Activated B cell treated with CpG ODN at 0.5 μM for 24 hours (primary cell): ENCODE results near the gene BMERB1. TPM values are rescaled to one million over a fixed set of nuclear protein-coding genes. Genes with fewer than 3 reads are reported as not detected.

Source experiments
- ATAC-seq: fragments of 200-7000 bp; cut with Tn5 transposase; one replicate; pipeline ENCODE4 v1.10.0; 2021; ENCODE audit warnings: low read depth, mild to moderate bottlenecking, moderate library complexity
- CTCF ChIA-PET: fragments of 350-600 bp; sonication (Branson Sonifier 250); formaldehyde crosslinking; loops from one replicate; lab custom pipeline; 2021; ENCODE audit warnings: antibody characterized with exemption; lab: Charles Lee
- POLR2A ChIA-PET: fragments of 350-600 bp; sonication (Branson Sonifier 250); formaldehyde crosslinking; loops from one replicate; lab custom pipeline; 2021; ENCODE audit warnings: antibody characterized with exemption; lab: Charles Lee
- DNase-seq: peaks from one replicate; pipeline ENCODE4 v3.0.0; 2022
- H3K27ac Mint-ChIP-seq: one replicate; pipeline ENCODE4 v1.8.0; 2020; ENCODE audit warnings: mixed read lengths
- H3K27me3 Mint-ChIP-seq: one replicate; pipeline ENCODE4 v1.8.0; 2021; ENCODE audit warnings: mixed read lengths
- H3K36me3 Mint-ChIP-seq: one replicate; pipeline ENCODE4 v1.8.0; 2021; ENCODE audit warnings: low read depth, mixed read lengths
- H3K4me1 Mint-ChIP-seq: one replicate; pipeline ENCODE4 v1.8.0; 2021; ENCODE audit warnings: mixed read lengths
- H3K4me3 Mint-ChIP-seq: one replicate; pipeline ENCODE4 v1.8.0; 2020; ENCODE audit warnings: mild to moderate bottlenecking, mixed read lengths
- H3K9me3 Mint-ChIP-seq: one replicate; pipeline ENCODE4 v1.8.0; 2020; ENCODE audit warnings: mixed read lengths
- intact Hi-C: fragments of 100-400 bp; cut with micrococcal nuclease; formaldehyde crosslinking; loops from one replicate; pipeline ENCODE4 v1.15.1; 2024
- total RNA-seq: library from RNA; stranded (reverse); gene quantifications from 2 replicates; pipeline ENCODE4 v1.2.3, GENCODE V29; 2022
- TF ChIP-seq, protein P1 (sequence below): fragments of 200-600 bp; IDR thresholded peaks from one replicate; pipeline ENCODE4 v1.8.0; 2022; ENCODE audit warnings: antibody characterized with exemption, mild to moderate bottlenecking

The BMERB1 gene
- total RNA-seq, 1 donor from 2014 or later = 7.1 TPM

DNA sequence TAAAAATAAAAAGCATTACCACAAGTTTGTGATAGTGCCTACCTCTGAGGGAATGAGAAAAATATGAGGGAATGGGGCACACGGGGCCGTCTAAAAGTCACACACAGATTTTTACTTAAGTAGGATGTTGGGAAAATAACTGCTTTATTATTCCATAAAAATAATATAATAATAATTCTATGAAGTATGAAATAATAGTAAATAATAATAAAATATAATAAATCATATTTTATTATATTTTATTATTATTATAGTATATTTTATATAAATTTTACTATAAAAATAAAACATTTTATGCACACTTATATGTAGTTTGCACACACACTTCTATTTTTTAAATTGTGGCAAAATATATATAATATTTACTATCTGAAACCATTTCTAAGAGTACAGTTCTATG is 92.3 kb downstream of the BMERB1 start:
- H3K4me3 Mint-ChIP-seq = no peak overlapping the region
- H3K9me3 Mint-ChIP-seq = no peaks in the 10 kb centered on the region
- H3K27ac Mint-ChIP-seq = no peak overlapping the region
- ChIA-PET CTCF (no interaction called here), POLR2A (no interaction called here)
- no peak for DNase-seq
- peaks cover 10% of the 10 kb centered on the region for H3K4me1 Mint-ChIP-seq
- ATAC-seq = no peak
- no peaks in the 10 kb centered on the region for H3K36me3 Mint-ChIP-seq
- TF ChIP-seq, protein P1, sequence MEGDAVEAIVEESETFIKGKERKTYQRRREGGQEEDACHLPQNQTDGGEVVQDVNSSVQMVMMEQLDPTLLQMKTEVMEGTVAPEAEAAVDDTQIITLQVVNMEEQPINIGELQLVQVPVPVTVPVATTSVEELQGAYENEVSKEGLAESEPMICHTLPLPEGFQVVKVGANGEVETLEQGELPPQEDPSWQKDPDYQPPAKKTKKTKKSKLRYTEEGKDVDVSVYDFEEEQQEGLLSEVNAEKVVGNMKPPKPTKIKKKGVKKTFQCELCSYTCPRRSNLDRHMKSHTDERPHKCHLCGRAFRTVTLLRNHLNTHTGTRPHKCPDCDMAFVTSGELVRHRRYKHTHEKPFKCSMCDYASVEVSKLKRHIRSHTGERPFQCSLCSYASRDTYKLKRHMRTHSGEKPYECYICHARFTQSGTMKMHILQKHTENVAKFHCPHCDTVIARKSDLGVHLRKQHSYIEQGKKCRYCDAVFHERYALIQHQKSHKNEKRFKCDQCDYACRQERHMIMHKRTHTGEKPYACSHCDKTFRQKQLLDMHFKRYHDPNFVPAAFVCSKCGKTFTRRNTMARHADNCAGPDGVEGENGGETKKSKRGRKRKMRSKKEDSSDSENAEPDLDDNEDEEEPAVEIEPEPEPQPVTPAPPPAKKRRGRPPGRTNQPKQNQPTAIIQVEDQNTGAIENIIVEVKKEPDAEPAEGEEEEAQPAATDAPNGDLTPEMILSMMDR = no peak
- no peaks in the 10 kb centered on the region for H3K27me3 Mint-ChIP-seq
- intact Hi-C loops = no loop called here

DNA sequence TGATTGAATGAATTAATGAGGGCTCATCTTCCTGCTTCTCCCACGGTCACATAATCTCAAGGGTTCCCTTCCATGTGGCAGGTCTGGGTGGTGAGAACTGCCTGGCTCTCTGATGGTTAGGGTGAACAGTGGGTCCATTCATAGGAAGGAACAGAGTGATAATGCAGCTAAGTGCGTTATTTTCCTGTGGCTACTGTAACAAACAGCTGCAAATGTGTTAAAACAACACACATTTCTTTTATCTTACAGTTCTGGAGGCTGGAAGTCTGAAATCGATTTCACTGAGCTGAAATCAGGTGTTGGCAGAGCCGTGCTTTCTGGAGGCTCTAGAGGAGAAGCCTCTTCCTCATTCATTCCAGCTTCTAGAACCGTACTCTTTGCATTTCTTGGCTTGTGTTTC is 95.3 kb downstream of the BMERB1 start:
- ChIA-PET CTCF (no interaction called here), POLR2A (interaction anchor here (1.0 kb wide), 1 partner anchor 113 kb away, joined by 6 read pairs; the partner anchor contains the start of gene MARF1)
- ATAC-seq (no peak), DNase-seq (no peak)
- no peaks in the 10 kb centered on the region for H3K36me3 Mint-ChIP-seq
- peaks cover 2% of the 10 kb centered on the region for H3K4me1 Mint-ChIP-seq
- H3K27me3 Mint-ChIP-seq = peaks cover 3% of the 10 kb centered on the region
- intact Hi-C loops = no loop called here
- H3K9me3 Mint-ChIP-seq = no peaks in the 10 kb centered on the region
- H3K27ac Mint-ChIP-seq = no peak overlapping the region
- TF ChIP-seq, protein P1 = no peak
- H3K4me3 Mint-ChIP-seq = no peak overlapping the region

DNA sequence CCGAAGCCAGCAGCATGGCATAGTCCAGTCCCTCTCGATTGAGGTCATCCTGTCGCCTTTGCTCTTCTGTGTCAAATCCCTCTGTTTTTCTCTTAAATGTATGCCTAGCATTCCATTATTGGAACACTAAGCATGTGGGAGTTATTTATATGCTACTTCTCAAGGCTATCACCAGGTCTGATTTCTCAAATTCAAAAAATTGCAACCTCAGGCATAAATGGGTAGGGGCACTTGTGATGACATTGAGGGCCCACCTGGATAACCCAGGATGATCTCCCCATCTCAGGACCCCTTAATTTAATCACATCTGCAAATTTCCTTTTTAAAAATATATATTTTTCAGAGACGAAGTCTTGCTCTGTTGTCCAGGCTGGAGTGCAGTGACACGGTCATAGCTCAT is 95.7 kb downstream of the BMERB1 start:
- H3K4me3 Mint-ChIP-seq = no peak overlapping the region
- H3K27me3 Mint-ChIP-seq = peaks cover 3% of the 10 kb centered on the region
- no peaks in the 10 kb centered on the region for H3K36me3 Mint-ChIP-seq
- no peak for ATAC-seq
- H3K4me1 Mint-ChIP-seq = peaks cover 2% of the 10 kb centered on the region
- intact Hi-C loops = no loop called here
- no peak overlapping the region for H3K27ac Mint-ChIP-seq
- H3K9me3 Mint-ChIP-seq = no peaks in the 10 kb centered on the region
- ChIA-PET CTCF (no interaction called here), POLR2A (interaction anchor here (1.0 kb wide), 1 partner anchor 113 kb away, joined by 6 read pairs; the partner anchor contains the start of gene MARF1)
- DNase-seq = no peak
- TF ChIP-seq, protein P1 = no peak

DNA sequence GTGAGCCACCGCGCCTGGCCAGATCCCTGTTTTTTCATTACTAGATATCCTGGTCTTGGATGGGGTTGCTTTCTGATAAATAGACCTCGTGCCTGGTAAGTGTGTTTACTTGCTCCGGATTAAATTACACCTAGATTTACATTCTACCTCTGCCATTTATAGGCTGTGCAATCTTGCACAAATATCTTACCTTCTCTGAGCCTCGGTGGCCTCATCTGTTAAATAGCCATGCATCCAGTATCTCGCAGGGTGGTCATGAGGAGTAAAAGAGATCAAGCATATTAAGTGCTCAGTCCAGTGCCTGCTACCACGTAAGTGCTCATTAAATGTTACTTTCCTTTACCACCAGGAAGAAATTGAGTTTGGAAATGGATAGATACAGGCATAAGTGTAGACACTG is 98.4 kb downstream of the BMERB1 start:
- ChIA-PET POLR2A (no interaction called here), CTCF (no interaction called here)
- Mint-ChIP-seq H3K27ac (no peak overlapping the region), H3K36me3 (no peaks in the 10 kb centered on the region), H3K9me3 (no peaks in the 10 kb centered on the region), H3K4me1 (peaks cover 2% of the 10 kb centered on the region), H3K4me3 (no peak overlapping the region), H3K27me3 (peaks cover 3% of the 10 kb centered on the region)
- ATAC-seq = no peak
- intact Hi-C loops = no loop called here
- DNase-seq = no peak
- TF ChIP-seq, protein P1 = no peak

DNA sequence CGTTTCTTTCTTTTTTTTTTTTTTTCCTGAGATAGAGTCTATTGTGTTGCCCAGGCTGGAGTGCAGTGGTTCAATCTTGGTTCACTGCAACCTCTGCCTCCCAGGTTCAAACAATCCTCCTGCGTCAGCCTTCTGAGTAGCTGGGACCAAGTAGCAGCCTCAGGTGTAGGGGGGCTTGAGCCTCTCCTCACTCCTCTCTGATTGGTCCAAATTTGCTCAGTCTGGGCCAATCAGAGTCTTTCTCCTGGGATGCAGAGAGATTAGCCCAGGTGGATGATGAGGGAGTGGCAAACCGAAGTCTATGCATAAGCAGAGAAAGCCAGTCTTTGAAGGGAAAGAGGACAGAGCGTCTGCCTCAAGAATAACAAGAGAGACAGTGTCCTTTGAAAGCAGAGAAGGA is 99.0 kb downstream of the BMERB1 start:
- POLR2A ChIA-PET = interaction anchor here (0.6 kb wide), 1 partner anchor 103 kb away, joined by 3 read pairs; no protein-coding TSS in a partner anchor
- intact Hi-C loops = no loop called here
- ATAC-seq (no peak), DNase-seq (no peak)
- Mint-ChIP-seq H3K27ac (no peak overlapping the region), H3K4me3 (no peak overlapping the region), H3K4me1 (peaks cover 2% of the 10 kb centered on the region), H3K36me3 (no peaks in the 10 kb centered on the region), H3K27me3 (peaks cover 3% of the 10 kb centered on the region), H3K9me3 (no peaks in the 10 kb centered on the region)
- CTCF ChIA-PET = no interaction called here
- TF ChIP-seq, protein P1 = no peak
